GM21390 (cell line): ENCODE data around the gene CLEC18A.
"Not testable (repeated sequence)": the region's sequence is repeated elsewhere in the genome, so short reads cannot be mapped to it uniquely, and the experiment has no call there.

Source experiments
- ATAC-seq: cut with Tn5 transposase; IDR thresholded peaks from one replicate; pipeline ENCODE4 v1.9.1; 2021; ENCODE audit not compliant: unreplicated experiment

Gene CLEC18A

DNA sequence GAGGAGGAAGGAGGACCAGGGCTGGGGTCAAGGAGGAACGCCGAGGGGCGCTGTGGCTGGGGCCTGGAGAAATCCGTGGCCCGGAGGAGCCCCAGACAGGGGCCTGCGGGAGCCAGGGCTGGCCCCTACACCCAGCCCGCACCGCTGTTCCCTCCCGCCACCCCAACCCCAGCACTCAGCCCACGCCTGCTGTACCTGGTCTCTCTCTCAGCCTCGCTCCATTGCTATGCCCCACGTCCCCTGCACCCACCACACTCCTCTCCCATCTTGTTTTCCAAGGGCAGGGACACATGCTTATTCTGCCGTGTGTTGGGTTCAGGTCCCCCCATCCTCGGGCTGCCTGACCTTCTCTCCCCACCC, 518 bp downstream of the CLEC18A start:
- not testable (repeated sequence) for ATAC-seq

DNA sequence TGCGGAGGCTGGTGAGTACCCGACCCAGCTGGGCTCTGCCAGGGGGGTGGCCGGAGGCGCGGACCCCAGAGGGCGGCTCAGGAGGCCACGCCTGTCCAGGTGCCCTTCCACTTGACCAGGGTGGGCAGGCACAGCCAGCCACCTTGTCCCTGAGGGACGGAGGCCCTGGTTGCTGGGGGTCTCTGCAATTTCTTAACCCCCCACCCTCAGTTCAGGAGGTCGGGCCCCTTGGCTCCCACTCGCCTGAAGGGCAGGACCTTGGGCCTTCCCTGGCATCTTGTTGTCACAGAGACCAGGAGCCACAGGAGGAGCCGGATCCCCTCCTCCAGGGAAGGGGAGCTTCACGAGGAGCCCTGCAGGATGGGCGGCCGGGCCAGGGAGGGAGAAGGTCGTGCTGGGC, 982 bp downstream of the CLEC18A start:
- not testable (repeated sequence) for ATAC-seq

DNA sequence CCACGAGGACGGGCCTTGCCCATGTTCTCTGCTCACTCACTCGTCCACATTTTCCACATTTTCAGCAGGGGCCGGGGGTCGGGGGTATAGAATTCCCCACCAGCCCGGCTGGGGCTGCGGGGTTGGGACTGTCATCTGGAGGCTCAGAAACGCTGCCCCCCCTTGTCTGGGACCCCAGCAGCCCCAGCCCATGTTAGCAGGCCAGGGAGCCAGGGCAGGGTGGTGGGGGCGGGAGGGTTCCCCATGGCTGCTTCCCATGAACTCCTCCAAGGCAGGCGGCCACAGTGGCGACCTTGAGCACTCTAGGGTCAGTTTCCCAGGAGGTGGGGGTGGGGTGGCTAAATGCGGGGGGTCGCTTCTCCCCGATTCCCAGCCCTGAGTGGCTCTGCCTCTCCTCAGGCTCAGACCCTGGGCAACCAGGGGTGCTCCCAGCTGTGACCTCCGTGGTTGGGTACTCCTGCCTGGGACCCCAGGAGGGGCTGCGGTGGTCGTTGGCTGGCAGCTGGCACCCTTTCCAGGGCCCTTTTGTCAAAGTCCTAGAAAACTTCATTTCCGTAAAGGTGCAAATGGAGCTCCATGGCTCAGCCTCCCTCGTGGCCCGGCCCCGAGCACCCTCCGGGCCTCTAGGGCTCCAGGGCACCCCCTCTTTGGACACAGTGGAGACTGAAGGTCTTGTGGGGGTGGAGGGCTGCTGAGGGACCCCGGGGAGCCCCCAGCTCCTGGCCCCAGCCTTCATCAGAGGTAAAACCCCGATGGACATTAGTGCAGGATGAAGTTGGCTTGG, 1.6 kb downstream of the CLEC18A start:
- not testable (repeated sequence) for ATAC-seq

DNA sequence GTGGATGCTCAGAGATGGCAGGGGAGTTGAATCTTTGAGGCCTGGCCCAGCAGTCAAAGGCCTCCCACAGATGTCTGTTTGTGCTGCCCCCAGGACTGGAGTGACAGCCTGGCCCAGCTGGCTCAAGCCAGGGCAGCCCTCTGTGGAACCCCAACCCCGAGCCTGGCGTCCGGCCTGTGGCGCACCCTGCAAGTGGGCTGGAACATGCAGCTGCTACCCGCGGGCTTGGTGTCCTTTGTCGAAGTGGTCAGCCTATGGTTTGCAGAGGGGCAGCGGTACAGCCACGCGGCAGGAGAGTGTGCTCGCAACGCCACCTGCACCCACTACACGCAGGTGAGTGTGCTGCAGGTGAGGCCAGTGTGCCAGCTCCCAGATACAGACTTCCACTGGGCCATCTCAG, 3.1 kb downstream of the CLEC18A start:
- not testable (repeated sequence) for ATAC-seq

DNA sequence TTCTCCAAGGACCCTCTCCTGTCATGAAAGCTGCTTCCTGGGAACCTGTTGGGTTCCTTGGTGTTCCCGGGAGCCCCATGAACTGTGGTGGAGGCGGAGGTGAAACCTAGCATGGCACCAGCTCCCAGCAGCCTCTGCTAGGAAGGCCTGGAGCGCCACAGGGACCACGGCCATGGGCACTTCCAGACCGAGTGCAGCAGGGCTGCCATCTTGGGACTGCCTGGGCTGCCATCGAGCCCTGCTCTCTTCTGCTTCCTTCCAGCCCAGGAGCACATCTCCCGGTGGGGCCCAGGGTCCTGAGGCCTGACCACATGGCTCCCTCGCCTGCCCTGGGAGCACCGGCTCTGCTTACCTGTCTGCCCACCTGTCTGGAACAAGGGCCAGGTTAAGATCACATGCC, 12.2 kb downstream of the CLEC18A start:
- not testable (repeated sequence) for ATAC-seq

DNA sequence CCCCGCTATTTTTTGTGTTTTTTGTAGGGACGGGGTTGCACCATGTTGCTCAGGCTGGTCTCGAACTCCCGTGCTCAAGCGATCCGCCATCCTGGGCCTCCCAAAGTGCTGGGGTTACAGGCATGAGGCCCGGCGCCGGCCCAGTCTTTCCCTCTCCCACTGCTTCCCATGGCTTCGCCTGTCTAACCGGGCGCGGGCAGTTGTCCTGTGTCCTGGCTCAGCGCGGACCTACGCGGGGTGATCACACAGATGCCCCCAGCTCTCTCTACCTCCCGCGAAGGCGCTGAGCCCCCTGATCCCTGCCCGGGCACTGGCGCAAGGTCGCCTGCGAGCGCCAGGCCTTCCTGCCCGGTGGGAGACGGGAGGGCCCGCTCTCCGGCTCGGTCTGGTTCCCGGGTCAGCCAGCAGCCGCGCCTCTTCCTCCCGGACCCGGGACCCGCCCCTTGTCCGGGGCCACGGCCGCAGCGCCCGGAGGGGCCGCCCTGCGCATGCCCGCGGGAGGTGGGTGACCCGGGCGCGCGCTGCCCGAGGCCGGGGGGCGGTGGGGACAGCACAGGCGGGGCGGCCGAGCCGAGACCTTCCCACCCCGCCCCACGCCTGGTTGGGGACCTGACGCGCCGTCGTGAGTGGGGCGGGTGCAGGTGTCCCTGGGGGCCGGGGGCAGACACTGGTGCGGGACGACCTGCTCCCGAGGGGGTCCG, 14.0 kb downstream of the CLEC18A start:
- ATAC-seq = not testable (repeated sequence)

DNA sequence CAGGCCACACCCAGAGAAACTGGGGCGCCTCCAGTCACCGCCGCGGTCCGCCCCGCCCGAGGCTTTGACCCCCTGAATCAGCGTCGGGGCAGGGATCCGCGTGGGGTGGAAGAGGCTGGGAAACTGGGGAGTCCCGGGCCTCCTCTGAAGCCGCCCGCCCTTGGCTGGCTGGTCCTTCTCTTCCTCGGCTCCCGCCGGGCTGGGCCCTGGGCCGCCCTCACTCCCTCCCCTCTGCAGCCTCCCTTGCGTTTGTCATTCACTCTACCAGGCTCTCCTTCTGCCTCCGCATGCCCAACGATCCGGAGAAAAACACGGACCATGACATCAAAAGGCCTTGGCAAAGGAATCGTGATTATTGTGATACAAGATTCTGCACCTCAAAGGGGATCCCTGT, 14.5 kb downstream of the CLEC18A start:
- ATAC-seq = not testable (repeated sequence)

DNA sequence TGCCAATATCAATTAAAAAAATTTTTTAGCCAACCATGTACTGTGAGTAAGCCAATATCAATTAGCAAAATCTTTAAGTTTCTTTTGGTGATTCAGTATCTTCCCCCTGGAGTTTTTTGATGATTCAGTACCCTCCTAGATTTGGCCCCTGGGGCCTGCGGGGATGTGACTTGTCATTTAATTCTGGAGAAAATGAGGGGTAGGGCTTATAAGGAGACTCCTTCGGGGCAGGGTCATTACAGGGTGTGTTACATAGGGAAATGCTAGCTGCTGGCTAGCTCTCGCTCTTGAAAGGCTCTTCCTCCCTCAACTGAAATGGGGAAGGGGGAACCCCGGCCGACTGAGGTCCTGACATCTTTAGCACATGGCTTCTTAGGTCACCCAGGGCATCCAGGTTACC, 16.6 kb downstream of the CLEC18A start:
- ATAC-seq = not testable (repeated sequence)

DNA sequence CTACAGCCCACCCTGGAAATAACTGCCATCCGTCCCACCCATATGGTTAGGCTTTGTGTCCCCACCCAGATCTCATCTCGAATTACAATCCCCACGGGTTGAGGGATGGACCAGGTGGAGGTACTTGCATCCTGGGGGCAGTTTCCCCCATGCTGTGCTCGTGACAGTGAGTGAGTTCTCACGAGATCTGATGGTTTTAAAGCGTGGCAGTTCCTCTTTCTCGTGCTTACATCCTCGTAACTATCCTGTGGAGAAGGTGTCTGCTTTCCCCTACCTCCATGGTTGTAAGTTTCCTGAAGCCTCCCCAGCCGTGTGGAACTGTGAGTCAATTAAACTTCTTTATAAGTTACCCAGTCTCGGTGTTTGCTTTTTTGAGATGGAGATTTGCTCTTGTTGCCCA, 17.0 kb downstream of the CLEC18A start:
- not testable (repeated sequence) for ATAC-seq

DNA sequence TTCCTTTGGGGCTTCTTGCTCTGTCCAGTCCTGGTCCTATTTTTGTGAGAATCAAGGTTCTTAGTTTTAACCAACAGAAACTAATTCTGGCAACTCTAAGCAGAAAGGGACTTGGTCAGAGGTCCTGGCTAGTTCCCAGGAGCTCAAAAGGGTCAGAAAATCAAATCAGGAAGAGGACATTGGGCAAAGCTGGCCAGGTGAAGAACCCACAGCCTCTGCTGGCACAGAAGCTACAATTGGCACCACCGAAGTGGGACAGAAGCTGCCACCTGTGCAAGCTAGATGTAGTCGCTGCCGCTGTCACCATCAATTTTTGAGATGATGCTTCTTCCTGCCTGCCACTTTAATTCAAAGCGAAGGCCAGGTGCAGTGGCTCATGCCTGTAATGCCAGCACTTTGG, 18.5 kb downstream of the CLEC18A start:
- not testable (repeated sequence) for ATAC-seq

DNA sequence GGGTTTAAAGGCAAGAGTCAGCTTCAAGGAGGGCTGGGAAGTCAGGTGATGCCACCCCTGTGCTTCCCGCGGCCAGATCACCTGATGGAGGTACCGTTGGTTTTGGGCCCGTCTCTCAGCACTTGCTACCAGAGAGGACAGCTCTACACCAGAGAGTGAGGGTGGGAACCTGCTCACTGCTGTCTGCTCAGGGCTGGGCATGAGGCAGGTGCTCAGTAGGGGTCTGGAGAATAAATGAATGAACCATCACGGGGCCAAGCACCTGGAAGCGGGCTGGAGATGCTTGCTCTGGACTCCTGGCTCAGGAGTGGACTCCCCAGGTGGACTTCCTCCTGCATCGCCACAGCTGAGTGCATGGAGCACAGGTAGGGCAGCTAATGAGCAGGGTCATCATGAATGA, 21.0 kb downstream of the CLEC18A start:
- ATAC-seq = not testable (repeated sequence)

DNA sequence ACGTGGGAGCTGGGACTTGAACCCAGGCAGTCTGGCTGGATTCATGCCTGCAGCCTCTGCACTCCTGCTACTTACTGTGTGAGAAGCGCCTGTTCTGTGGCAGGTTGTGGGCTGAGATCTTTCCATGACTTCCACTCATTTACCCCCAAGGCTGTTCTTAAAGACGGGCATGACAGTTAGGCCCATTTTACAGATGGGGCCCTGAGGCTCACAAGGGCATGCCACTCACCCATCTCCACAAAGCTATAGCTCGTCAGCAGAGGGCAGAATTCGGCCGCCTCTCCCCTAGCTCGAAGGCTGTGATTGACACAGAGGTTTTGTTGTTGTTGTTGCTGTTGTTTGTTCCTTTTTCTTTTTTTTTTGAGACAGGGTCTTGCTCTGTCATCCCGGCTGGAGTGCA, 21.8 kb downstream of the CLEC18A start:
- not testable (repeated sequence) for ATAC-seq

DNA sequence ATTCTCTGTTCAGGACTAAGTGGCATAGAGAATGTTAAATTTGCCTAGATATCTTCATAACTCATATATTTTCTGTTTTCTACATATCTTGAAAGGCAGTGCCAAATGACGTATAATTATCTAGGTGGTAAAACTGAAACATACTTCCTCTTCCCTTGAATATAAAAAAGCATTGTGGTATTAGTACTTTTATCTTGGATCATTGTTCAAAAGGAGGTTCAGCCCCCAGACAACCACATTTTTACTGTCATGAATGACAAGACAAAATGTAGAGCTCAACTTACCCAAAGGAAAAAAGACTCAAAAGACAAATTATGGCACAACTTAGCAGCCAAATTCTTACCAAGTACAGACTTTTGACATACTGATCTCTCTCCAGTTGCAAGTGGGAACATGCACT, 34.1 kb downstream of the CLEC18A start:
- not testable (repeated sequence) for ATAC-seq

DNA sequence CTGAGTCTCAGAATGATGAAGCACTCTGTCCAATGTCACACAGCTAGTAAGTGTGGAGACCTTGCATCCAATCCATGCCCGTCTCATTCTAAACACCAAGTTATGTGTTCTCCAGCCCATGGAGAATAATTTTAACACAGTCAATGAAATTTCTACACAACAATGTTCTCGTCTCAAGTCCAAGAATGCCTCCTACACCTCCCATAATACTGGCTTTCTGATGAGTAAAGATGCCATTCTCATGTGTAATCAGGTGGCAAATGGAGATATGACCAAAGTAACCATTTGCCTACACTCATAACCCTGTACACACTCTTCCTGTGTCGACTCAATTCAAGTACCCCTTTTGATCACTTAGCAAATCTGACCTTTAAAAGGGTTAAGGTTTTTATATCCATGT, 46.8 kb downstream of the CLEC18A start:
- ATAC-seq = not testable (repeated sequence)

DNA sequence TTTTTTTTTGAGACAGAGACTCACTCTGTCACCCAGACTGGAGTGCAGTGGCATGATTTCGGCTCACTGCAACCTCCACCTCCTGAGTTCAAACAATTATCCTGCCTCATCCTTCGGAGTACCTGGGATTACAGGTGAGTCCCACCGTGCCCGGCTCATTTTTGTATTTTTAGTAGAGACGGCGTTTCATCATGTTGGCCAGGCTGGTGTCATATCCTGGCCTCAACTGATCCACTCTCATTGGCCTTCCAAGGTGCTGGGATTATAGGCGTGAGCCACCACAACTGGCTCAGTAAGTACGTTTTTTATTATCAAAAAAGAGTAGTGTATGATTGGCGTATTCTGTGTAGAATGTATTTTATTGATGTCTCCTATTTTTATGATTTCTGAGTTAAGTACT, 48.7 kb downstream of the CLEC18A start:
- ATAC-seq = not testable (repeated sequence)

DNA sequence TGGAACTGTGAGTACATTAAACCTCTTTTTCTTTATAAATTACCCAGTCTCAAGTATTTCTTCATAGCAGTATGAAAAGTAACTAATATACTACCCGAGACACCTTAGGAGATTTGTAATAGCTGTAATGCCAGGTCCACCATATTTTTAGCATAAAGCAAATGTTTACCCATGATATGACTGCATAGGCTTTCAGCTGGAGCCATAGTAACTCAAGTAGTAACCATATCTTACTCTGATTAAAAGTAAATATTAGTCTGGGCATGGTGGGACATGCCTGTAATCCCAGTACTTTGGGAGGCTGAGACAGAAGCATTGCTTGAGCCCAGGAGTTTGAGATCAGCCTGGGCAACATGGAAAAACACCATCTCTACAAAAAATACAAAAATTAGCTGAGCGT, 52.4 kb downstream of the CLEC18A start:
- not testable (repeated sequence) for ATAC-seq

DNA sequence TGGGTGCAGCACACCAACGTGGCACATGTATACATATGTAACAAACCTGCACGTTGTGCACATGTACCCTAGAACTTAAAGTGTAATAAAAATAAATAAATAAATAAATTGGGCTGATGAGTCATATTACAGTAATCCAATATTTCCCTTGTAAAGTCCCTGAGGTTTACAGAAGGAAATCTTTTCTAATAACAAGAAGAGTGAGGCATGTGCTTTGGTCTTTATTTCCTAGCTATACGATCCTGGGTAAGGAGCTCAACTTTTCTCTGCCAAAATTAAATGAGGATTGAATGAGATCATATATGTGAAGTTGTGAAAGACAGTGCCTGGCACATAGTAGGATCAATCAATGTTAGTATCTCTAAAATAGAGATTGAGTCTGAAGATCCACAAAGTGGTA, 57.5 kb downstream of the CLEC18A start:
- ATAC-seq = not testable (repeated sequence)

DNA sequence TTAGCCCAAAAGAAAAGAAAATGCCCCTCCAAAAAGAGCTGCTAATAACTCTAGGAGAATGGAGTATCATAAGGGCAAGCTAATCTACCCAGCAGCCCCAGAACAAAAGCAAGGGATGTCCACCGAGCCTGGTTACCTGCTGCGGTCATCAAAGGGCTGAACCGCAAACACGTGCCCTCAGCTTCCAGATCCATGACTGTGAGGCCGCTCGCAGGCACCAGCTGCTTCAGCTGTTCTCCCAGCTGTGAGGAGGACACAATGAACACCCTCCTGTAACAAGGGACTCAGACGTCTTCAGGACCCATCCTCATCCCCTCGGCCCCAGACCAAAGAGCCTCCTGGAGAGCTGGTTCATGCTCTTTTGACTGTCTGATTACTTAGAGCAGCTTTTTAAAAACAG, 59.5 kb downstream of the CLEC18A start:
- ATAC-seq = not testable (repeated sequence)

DNA sequence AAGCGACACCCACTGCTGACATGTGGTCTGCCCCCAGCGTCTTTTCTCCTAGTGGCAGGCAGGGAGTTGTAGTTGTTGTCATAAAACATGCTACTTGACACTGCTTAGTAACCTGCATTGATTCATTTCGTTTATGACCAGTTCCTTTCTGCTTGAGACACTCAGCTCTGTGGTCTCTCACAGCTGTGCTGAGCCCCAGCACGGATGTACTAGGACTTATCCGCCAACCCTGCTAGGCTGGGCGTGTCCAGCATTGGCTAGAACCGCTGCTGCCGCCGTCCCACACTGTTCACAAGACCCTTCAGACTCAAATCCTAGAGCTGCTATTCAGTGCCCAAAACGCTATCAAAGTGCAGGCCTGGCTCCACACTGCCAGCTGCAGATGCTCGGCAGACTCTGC, 60.0 kb downstream of the CLEC18A start:
- not testable (repeated sequence) for ATAC-seq

DNA sequence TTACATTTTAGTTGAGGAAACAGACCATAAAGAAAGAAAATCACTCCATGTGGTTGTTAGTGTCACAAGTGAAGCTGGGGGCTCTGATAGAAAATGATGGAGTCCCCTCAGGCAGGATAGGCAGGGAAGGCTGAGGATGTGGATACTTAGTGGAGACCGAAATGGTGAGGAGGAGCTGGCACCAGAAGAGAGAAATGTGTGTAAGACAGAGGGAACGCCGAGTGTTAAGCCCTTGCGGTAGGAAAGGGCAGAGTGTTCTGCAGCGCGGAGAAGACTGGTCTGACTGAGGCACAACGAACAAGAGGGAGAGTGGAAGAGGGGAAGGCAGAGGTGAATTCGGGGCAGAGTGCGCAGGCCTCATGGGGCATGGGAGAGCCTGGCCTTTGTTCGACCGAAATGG, 61.2 kb downstream of the CLEC18A start:
- ATAC-seq = not testable (repeated sequence)

DNA sequence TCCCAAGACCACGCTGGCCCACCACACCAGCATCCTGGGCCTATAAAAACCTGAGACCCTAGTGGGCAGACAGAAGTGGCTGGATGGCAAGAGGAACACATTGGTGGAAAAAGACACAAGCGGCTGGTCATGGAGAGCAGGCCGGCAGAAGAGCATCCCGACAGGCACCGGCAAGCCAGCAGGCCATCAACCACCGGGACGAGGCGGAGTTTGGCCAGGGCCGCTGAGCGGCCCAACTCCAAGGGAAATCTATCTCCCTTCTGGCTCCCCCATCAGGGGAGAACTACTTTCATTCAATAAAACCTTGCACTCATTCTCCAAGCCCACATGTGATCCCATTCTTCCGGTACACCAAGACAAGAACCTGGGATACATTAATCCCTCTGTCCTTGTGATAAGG, 61.8 kb downstream of the CLEC18A start:
- ATAC-seq = not testable (repeated sequence)
